Cardiac fibroblast (primary cell): ENCODE data around the gene NCK2.

ENCODE experiments used
- DNase-seq, 2 donors: peaks; one replicate each; pipeline versions ENCODE4 v3.0.0 to v3.0.0-alpha.2; 2010; ENCODE audit warnings: low read depth in 2 of 2
- H3K4me3 ChIP-seq, 2 donors: replicated peaks in 1 of 2; 1 replicate in 1 of 2; 2 replicates in 1 of 2; pipeline ENCODE4 v1.5.1; 2011; ENCODE audit warnings: low read depth in 2 of 2, low read length in 2 of 2, mild to moderate bottlenecking in 2 of 2, moderate library complexity in 1 of 2
- CTCF ChIP-seq: IDR thresholded peaks from one replicate; pipeline ENCODE4 v1.5.1; 2011; ENCODE audit warnings: low read depth, mild to moderate bottlenecking, low read length, inconsistent platforms

Gene NCK2

GRCh38 chr2:105933906-105934305 lies 189.2 kb downstream of the NCK2 start:
- no peak overlapping the region for H3K4me3 ChIP-seq
- no peak for DNase-seq
- no peak for TF ChIP-seq CTCF

GRCh38 chr2:105934467-105934866 lies 189.8 kb downstream of the NCK2 start:
- no peak for DNase-seq
- no peak for TF ChIP-seq CTCF
- H3K4me3 ChIP-seq, result no peak overlapping the region

- TF ChIP-seq CTCF, result no peak
- DNase-seq, result no peak
- no peak overlapping the region for H3K4me3 ChIP-seq
These were observed 190.4 kb downstream of the NCK2 start for GRCh38 chr2:105935063-105935462.

- no peak for TF ChIP-seq CTCF
- no peak for DNase-seq
- H3K4me3 ChIP-seq, result no peak overlapping the region
These were observed 192.2 kb downstream of the NCK2 start for GRCh38 chr2:105936954-105937353.

- H3K4me3 ChIP-seq, result no peak overlapping the region
- no peak for DNase-seq
- TF ChIP-seq CTCF, result no peak
These were observed 192.9 kb downstream of the NCK2 start for GRCh38 chr2:105937498-105938097.
